ENCODE measurements around the gene TCAP.

The TCAP gene

GRCh38 chr17:39672522-39673334, 7.6 kb downstream of the TCAP start:
- H3K79me2 ChIP-seq (ENCODE audit: insufficient read depth, low read length), result no peaks in the 10 kb centered on the region
- H3K9me3 ChIP-seq (ENCODE audit: insufficient read depth, low read depth, low read length), result no peaks in the 10 kb centered on the region
- no peak overlapping the region for H3K4me2 ChIP-seq (ENCODE audit: low read depth, low read length, poor library complexity, severe bottlenecking)
- H3K4me1 ChIP-seq (ENCODE audit: insufficient read depth, low read length, poor library complexity, severe bottlenecking), result no peaks in the 10 kb centered on the region
- no peaks in the 10 kb centered on the region for H3F3A ChIP-seq (ENCODE audit: low read depth)
- TF ChIP-seq, protein P1, sequence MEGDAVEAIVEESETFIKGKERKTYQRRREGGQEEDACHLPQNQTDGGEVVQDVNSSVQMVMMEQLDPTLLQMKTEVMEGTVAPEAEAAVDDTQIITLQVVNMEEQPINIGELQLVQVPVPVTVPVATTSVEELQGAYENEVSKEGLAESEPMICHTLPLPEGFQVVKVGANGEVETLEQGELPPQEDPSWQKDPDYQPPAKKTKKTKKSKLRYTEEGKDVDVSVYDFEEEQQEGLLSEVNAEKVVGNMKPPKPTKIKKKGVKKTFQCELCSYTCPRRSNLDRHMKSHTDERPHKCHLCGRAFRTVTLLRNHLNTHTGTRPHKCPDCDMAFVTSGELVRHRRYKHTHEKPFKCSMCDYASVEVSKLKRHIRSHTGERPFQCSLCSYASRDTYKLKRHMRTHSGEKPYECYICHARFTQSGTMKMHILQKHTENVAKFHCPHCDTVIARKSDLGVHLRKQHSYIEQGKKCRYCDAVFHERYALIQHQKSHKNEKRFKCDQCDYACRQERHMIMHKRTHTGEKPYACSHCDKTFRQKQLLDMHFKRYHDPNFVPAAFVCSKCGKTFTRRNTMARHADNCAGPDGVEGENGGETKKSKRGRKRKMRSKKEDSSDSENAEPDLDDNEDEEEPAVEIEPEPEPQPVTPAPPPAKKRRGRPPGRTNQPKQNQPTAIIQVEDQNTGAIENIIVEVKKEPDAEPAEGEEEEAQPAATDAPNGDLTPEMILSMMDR (conservative IDR thresholded peaks at IDR 0.05; ENCODE audit: low read length), result 0 out of 2 replicates have a peak, but pooled peaks have one; percentile 4
- no peak for TF ChIP-seq EZH2phosphoT487 (IDR thresholded peaks at IDR 0.05; ENCODE audit: borderline replicate concordance)
- no peaks in the 10 kb centered on the region for H3K36me3 ChIP-seq (ENCODE audit: insufficient read depth, low read length)
- H3K4me3 ChIP-seq (ENCODE audit: low read length, poor library complexity, severe bottlenecking), result no peak overlapping the region
- H3K9me2 ChIP-seq (replicated peaks; ENCODE audit: low read depth, low read length), result no peaks in the 10 kb centered on the region
- H3K9ac ChIP-seq (ENCODE audit: low read depth, low read length, poor library complexity, severe bottlenecking), result no peak overlapping the region
- no peaks in the 10 kb centered on the region for H3K27me3 ChIP-seq (ENCODE audit: insufficient read depth, low read length, poor library complexity, severe bottlenecking)
- no peak overlapping the region for H2AFZ ChIP-seq (ENCODE audit: low read length)
- no peaks in the 10 kb centered on the region for H4K20me1 ChIP-seq (ENCODE audit: insufficient read depth, low read length, poor library complexity, severe bottlenecking)

GRCh38 chr17:39673335-39674081, 8.4 kb downstream of the TCAP start:
- no peaks in the 10 kb centered on the region for H3K9me3 ChIP-seq (ENCODE audit: insufficient read depth, low read depth, low read length)
- H3K4me2 ChIP-seq (ENCODE audit: low read depth, low read length, poor library complexity, severe bottlenecking), result no peak overlapping the region
- no peaks in the 10 kb centered on the region for H3K79me2 ChIP-seq (ENCODE audit: insufficient read depth, low read length)
- H3K27me3 ChIP-seq (ENCODE audit: insufficient read depth, low read length, poor library complexity, severe bottlenecking), result no peaks in the 10 kb centered on the region
- H3K36me3 ChIP-seq (ENCODE audit: insufficient read depth, low read length), result no peaks in the 10 kb centered on the region
- no peak overlapping the region for H3K4me3 ChIP-seq (ENCODE audit: low read length, poor library complexity, severe bottlenecking)
- no peaks in the 10 kb centered on the region for H3F3A ChIP-seq (ENCODE audit: low read depth)
- no peaks in the 10 kb centered on the region for H3K4me1 ChIP-seq (ENCODE audit: insufficient read depth, low read length, poor library complexity, severe bottlenecking)
- no peaks in the 10 kb centered on the region for H4K20me1 ChIP-seq (ENCODE audit: insufficient read depth, low read length, poor library complexity, severe bottlenecking)
- TF ChIP-seq, protein P1 (conservative IDR thresholded peaks at IDR 0.05; ENCODE audit: low read length), result no peak
- no peak for TF ChIP-seq EZH2phosphoT487 (IDR thresholded peaks at IDR 0.05; ENCODE audit: borderline replicate concordance)
- no peaks in the 10 kb centered on the region for H3K9me2 ChIP-seq (replicated peaks; ENCODE audit: low read depth, low read length)
- no peak overlapping the region for H3K9ac ChIP-seq (ENCODE audit: low read depth, low read length, poor library complexity, severe bottlenecking)
- H2AFZ ChIP-seq (ENCODE audit: low read length), result no peak overlapping the region

DNA sequence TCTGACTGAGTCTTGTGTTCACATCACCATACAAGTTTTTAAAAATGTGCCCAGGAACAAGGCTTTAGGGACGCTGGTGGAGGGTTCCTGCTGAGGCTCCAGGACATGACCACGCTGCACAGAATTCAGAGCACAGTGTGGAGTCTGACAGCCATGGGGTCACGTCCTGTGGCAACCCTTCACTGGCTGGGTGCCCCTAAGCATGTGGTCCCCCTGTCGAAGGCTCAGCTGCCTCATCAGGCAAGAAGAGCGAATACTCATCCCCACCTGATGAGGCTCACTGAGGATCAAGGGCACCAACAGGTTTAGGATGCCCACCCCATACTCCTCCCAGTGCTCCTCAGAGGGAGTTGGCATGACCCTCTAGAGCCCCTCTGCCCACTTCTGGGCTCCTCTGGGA, 9.0 kb downstream of the TCAP start:
- peaks cover 5% of the 10 kb centered on the region for H3K4me1 ChIP-seq (ENCODE audit: insufficient read depth, low read length, poor library complexity, severe bottlenecking)
- H3K27me3 ChIP-seq (ENCODE audit: insufficient read depth, low read length, poor library complexity, severe bottlenecking), result no peaks in the 10 kb centered on the region
- no peaks in the 10 kb centered on the region for H3F3A ChIP-seq (ENCODE audit: low read depth)
- H3K9me2 ChIP-seq (replicated peaks; ENCODE audit: low read depth, low read length), result no peaks in the 10 kb centered on the region
- no peak overlapping the region for H3K4me3 ChIP-seq (ENCODE audit: low read length, poor library complexity, severe bottlenecking)
- no peaks in the 10 kb centered on the region for H4K20me1 ChIP-seq (ENCODE audit: insufficient read depth, low read length, poor library complexity, severe bottlenecking)
- no peak overlapping the region for H3K4me2 ChIP-seq (ENCODE audit: low read depth, low read length, poor library complexity, severe bottlenecking)
- no peak overlapping the region for H3K9ac ChIP-seq (ENCODE audit: low read depth, low read length, poor library complexity, severe bottlenecking)
- TF ChIP-seq EZH2phosphoT487 (IDR thresholded peaks at IDR 0.05; ENCODE audit: borderline replicate concordance), result no peak
- TF ChIP-seq, protein P1 (conservative IDR thresholded peaks at IDR 0.05; ENCODE audit: low read length), result no peak
- no peaks in the 10 kb centered on the region for H3K79me2 ChIP-seq (ENCODE audit: insufficient read depth, low read length)
- no peaks in the 10 kb centered on the region for H3K36me3 ChIP-seq (ENCODE audit: insufficient read depth, low read length)
- H3K9me3 ChIP-seq (ENCODE audit: insufficient read depth, low read depth, low read length), result no peaks in the 10 kb centered on the region
- no peak overlapping the region for H2AFZ ChIP-seq (ENCODE audit: low read length)

Measured in Loucy (cell line).